GM04503 (cell line): ENCODE measurements around the gene SCNN1B.

Experiments
- DNase-seq: peaks from one replicate; pipeline ENCODE4 v3.0.0-alpha.2; 2012; ENCODE audit warnings: low read depth

Gene SCNN1B

GRCh38 chr16:23321206-23321875 lies 19.2 kb downstream of the SCNN1B start:
- DNase-seq = no peak

DNA sequence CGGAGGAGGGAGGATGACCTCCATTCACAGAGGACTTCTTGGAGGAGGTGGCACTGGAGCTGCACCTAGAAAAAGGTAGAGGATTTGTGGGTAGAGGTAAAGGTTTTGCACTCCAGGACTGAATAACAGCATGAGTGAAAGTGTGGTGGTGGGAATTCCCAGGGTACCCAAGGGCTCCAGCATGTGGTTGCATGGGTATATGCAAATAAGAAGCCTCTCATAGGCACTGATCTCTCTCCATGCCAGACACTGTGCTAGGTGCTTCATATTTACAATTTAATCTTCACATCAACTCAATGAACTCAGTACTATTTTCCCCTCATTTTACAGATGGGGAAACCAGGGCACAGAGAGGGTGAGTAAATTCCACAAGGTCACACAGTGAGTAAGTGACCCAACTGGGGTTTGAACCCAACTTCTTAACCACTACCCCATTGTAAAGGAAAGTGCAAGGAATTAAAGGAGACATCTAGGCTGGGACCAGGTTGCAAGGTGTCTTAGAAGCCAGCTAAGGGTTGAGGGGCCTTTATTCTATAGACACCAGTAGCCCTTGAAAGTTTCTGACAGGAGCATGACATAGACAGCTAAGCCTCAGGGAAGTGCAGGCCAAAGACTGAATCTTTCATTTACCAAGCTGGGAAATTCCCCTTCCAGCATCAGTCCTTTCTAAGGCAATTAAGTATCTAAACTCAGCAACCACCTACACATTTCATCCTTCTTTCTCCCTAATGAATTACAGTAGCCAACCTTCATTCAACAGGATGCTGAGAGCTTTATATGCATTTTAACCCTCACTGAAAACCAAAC lies 21.3 kb downstream of the SCNN1B start:
- no peak for DNase-seq

DNA sequence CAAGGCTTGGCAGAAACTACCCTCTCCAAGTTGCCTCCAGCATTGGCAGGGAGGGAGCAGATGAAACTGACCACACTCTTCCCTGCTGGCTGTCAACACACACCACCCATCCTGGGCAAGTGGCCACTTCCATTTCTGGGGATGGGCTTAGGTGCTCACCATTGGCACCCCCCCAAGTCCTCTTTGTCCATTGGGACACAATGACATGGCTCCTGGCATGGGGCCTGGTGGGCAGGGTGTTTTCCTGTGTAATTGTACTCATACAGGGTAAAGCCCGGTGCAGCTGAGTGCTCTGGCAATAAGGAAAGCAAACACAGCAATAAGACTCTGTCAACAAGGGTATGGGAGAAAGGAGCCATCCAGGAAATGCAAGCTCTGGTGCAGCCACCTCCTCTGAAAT lies 22.6 kb downstream of the SCNN1B start:
- DNase-seq = no peak

DNA sequence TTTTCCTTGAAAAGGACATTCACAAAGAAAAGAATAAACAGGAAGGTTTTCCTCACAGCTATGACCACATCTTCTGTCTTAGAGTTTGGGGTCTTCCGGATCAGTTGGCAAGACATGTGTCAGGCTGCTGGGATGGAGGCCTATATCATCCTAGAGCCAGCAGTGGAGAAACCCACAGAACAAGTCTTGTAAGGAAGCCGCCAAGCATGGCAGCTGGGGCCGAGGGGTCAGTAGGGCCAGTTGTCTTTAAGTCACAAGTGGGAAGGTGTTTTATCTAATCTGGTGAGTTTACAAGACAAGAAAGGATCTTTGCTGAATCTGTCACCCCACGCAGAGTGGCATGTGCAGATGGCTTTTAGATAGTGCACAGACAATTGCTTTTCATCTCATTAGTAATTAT lies 25.7 kb downstream of the SCNN1B start:
- DNase-seq = no peak

GRCh38 chr16:23330161-23330560 lies 28.1 kb downstream of the SCNN1B start:
- no peak for DNase-seq

GRCh38 chr16:23330583-23331249 lies 28.6 kb downstream of the SCNN1B start:
- no peak for DNase-seq

- DNase-seq = no peak
Observed at GRCh38 chr16:23333034-23333579, 31.0 kb downstream of the SCNN1B start.

GRCh38 chr16:23333831-23334456 lies 31.8 kb downstream of the SCNN1B start:
- DNase-seq = no peak

- no peak for DNase-seq
Observed at GRCh38 chr16:23334457-23334853, 32.4 kb downstream of the SCNN1B start.

- no peak for DNase-seq
Observed at GRCh38 chr16:23334950-23335349, 32.8 kb downstream of the SCNN1B start.

DNA sequence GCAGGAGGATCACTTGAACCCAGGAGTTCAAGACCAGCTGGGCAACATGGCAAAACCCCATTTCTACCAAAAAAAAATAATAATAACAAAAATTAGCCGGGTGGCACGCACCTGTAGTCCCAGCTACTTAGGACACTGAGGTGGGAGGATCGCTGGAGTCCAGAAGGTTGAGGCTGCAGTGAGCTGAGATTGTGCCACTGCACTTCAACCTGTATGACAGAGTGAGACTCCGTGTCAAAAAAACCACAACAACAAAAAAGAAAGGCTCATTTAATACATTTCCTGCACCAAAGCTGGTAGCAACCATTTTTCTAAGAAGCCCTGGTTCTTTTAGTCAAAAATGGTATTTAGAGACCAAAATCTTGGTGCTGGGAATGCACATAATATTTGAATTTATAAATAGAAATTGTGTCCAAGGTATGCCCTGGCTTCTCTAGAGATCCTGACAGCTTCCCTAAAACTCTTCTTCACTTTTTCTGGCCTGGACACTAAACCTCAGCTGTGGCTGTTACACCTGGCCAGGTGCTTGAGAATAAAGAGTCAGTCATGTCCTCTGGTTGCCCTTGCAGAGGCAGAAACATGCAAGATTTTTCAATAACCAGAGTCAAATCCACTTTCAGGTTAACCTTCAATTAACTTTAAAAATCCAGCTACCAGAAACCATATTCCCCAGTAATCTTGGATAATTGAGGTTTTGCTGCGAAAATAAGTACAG lies 35.9 kb downstream of the SCNN1B start:
- DNase-seq = no peak

DNA sequence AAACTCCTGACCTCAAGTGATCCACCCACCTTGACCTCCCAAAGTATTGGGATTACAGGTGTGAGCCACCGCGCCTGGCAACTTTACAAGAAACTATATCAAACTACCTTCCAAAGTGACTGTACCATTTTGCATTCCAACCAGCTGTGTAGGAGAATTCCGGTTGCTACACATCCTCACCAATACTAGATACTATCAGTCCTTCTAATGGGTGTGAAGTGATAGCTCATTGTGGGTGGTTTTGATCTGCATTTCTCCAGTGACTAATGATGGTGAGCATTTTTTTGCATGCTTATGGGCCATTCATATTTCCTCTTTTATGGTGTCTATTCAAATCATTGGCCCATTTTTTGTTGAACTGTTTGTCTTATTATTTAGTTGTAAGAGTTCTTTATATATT lies 37.7 kb downstream of the SCNN1B start:
- DNase-seq = no peak

DNA sequence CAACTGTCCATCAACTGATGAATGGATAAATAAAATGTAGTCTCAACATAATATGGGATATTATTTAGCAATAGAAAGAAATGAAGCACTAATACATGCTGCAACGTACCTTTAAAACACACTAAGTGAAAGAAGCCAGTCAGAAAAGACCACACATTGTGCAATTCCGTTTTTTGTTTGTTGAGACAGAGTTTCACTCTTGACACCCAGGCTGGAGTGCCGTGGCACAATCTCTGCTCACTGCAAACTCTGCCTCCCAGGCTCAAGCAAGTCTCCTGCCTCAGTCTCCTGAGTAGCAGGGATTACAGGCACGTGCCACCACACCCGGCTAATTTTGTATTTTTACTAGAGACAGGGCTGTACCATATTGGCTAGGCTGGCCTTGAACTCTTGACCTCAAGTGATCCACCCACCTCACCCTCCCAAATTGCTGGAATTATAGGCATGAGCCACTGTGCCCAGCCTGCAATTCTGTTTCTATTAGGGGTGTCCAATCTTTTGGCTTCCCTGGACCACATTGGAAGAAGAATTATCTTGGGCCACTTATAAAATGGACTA lies 40.1 kb downstream of the SCNN1B start:
- DNase-seq = no peak

DNA sequence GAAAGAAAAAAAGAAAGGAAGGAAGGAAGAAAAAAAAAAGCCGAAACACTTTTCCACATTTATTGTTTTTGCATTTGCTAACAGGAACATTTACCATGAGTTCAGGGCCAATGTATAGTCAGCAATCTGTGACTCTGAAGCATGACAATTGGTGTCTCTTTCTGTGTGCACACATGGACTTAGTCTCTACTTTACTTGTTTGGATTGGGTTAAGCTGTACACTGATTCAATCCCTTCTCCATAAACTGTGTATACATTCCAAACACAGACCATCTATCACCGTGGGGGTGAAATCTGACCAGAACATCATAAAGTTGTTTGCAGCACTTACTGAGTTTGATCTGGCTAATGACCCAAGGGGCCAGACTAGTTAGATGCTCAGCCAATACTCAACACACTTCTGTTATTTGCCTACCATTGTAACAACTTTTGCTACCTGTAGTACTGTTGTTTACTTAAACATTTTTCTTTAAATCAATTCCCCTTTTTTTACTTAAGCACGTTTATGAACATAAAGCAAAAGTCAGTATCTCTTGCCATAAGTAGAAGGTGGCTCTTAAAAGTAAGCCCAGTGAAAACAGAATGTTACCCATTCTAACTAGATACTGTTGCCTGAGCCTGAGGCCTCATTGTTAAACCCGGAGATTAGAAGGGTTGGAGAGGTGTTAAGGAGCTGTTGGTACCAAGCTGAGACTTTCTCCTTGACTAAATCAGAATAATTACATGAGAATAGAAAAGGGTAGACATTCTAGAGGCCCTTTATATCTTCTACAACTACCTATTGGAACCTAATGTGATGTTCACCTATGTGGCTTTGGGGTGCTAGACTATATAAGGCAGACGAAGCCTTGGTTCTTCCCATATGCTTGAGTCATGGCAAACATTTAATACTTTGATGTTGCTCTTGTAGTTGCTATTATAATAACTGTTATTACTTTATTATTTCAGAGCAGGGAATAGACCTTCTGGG lies 41.8 kb downstream of the SCNN1B start:
- DNase-seq = no peak

GRCh38 chr16:23345237-23345636 lies 43.1 kb downstream of the SCNN1B start:
- no peak for DNase-seq

GRCh38 chr16:23348579-23349469 lies 46.7 kb downstream of the SCNN1B start:
- no peak for DNase-seq

- DNase-seq = no peak
Observed at GRCh38 chr16:23351360-23351759, 49.3 kb downstream of the SCNN1B start.

DNA sequence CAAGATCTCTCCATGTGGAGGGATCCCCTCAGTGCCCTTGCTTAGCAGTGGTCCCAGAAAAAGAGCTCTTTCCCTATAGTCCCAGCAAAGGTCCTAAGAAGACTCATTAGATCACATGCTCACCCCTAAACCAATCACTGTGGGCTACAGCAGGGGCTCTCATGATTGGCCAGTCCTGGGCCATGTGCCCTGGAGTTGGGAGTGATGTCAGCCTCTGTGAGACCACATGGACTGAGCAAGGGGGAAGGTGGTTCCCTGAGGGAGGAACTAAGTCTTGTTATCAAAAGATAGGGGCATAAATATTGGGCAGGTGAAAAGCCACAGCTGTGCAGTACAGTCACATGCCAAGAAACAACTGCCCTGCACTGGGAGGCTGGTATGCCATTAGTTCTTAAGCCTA lies 51.3 kb downstream of the SCNN1B start:
- no peak for DNase-seq

GRCh38 chr16:23354246-23354645 lies 52.1 kb downstream of the SCNN1B start:
- DNase-seq = no peak
